A673 (cell line): ENCODE measurements around the gene MGST2. TPM values are rescaled to one million over a fixed set of nuclear protein-coding genes. Genes with fewer than 3 reads are reported as not detected.

Source experiments
- BruUV-seq: library from RNA; stranded (reverse); fragments of 400-500 nt; replicated peaks from 2 replicates; lab custom pipeline; 2021; lab: Mats Ljungman, UMichigan
- CTCF ChIA-PET: fragments of 300-600 bp; sonication (Branson Sonifier 250); formaldehyde crosslinking; loops from one replicate; lab custom pipeline; 2022; ENCODE audit warnings: antibody characterized with exemption; lab: Charles Lee
- POLR2A ChIA-PET: fragments of 300-600 bp; sonication (Branson Sonifier 250); formaldehyde crosslinking; loops from one replicate; lab custom pipeline; 2022; ENCODE audit warnings: antibody characterized with exemption; ENCODE audit not compliant: low non-redundant PET; lab: Charles Lee
- DNase-seq: peaks from one replicate; pipeline ENCODE4 v3.0.0-alpha.2; 2015; ENCODE audit warnings: low spot score
- H3K27ac ChIP-seq: fragments of 200-600 bp; sonication (generic); 2 replicates; pipeline ENCODE4 v1.5.1; 2016; ENCODE audit warnings: mixed run types, low read depth, mild to moderate bottlenecking, mixed read lengths, antibody characterized with exemption, low read length; ENCODE audit not compliant: poor library complexity, severe bottlenecking
- H3K27me3 ChIP-seq: fragments of 200-600 bp; sonication (generic); replicated peaks from 2 replicates; pipeline ENCODE4 v1.6.1; 2017; ENCODE audit warnings: mixed run types, low read depth, mild to moderate bottlenecking, mixed read lengths, antibody characterized with exemption, low read length; ENCODE audit not compliant: insufficient read depth, poor library complexity
- H3K36me3 ChIP-seq: fragments of 200-600 bp; sonication (generic); 2 replicates; pipeline ENCODE4 v1.6.1; 2016; ENCODE audit warnings: mixed run types, mild to moderate bottlenecking, mixed read lengths, antibody characterized with exemption, low read length; ENCODE audit not compliant: insufficient read depth, poor library complexity, severe bottlenecking
- H3K4me1 ChIP-seq: fragments of 200-600 bp; sonication (generic); 2 replicates; pipeline ENCODE4 v1.6.1; 2017; ENCODE audit warnings: mixed run types, mild to moderate bottlenecking, mixed read lengths, antibody characterized with exemption, low read length; ENCODE audit not compliant: insufficient read depth, poor library complexity, severe bottlenecking
- H3K4me3 ChIP-seq: fragments of 200-600 bp; sonication (generic); 2 replicates; pipeline ENCODE4 v1.5.1; 2016; ENCODE audit warnings: low read depth, mixed run types, mild to moderate bottlenecking, mixed read lengths, low read length; ENCODE audit not compliant: poor library complexity, severe bottlenecking
- H3K9me3 ChIP-seq: fragments of 200-600 bp; sonication (generic); 2 replicates; pipeline ENCODE4 v1.6.1; 2016; ENCODE audit warnings: mixed run types, low read depth, mild to moderate bottlenecking, mixed read lengths, antibody characterized with exemption, low read length; ENCODE audit not compliant: poor library complexity, severe bottlenecking
- CTCF ChIP-seq: fragments of 300-800, 200-600 bp; sonication (generic); conservative IDR thresholded peaks from 2 replicates; pipeline ENCODE4 v1.5.1; 2017; ENCODE audit warnings: low read depth, mild to moderate bottlenecking, antibody characterized with exemption, low read length, moderate library complexity, mixed read lengths
- EZH2 ChIP-seq: fragments of 200-600 bp; sonication (generic); IDR thresholded peaks from 2 replicates; pipeline ENCODE4 v1.6.1; 2017; ENCODE audit warnings: borderline replicate concordance, low read depth, mild to moderate bottlenecking, mixed read lengths, antibody characterized with exemption, low read length; ENCODE audit not compliant: poor library complexity, severe bottlenecking
- intact Hi-C: fragments of 100-400 bp; cut with micrococcal nuclease; formaldehyde crosslinking; loops from one replicate; pipeline ENCODE4 v1.10.0; 2022; ENCODE audit not compliant: unreplicated experiment
- total RNA-seq: library from RNA; stranded (reverse); gene quantifications from 2 replicates; pipeline ENCODE4 v1.2.3, GENCODE V29; 2021

Gene MGST2
- total RNA-seq, 1 experiment from 2014 or later = 7.0 TPM

GRCh38 chr4:139663561-139664138 is 2.0 kb upstream of the MGST2 start:
- TF ChIP-seq EZH2 = no peak
- no peak for TF ChIP-seq CTCF
- Histone ChIP-seq H3K4me3 (no peak overlapping the region), H3K27ac (no peak overlapping the region), H3K27me3 (no peaks in the 10 kb centered on the region), H3K36me3 (no peaks in the 10 kb centered on the region), H3K9me3 (no peaks in the 10 kb centered on the region), H3K4me1 (peaks cover 9% of the 10 kb centered on the region)
- CTCF ChIA-PET = no interaction called here
- POLR2A ChIA-PET = no interaction called here
- intact Hi-C loops = no loop called here
- DNase-seq = no peak
- BruUV-seq = no TSS peak

GRCh38 chr4:139664442-139664841 is 1.2 kb upstream of the MGST2 start:
- Histone ChIP-seq H3K4me1 (peaks cover 9% of the 10 kb centered on the region), H3K9me3 (no peaks in the 10 kb centered on the region), H3K4me3 (no peak overlapping the region), H3K36me3 (no peaks in the 10 kb centered on the region), H3K27ac (no peak overlapping the region), H3K27me3 (no peaks in the 10 kb centered on the region)
- DNase-seq = no peak
- ChIA-PET POLR2A (no interaction called here), CTCF (no interaction called here)
- intact Hi-C loops = no loop called here
- TF ChIP-seq CTCF = no peak
- no peak for TF ChIP-seq EZH2
- BruUV-seq = no TSS peak

- ChIA-PET POLR2A (no interaction called here), CTCF (interaction anchor here (0.6 kb wide), 1 partner anchor 387 kb away, joined by 3 read pairs; no protein-coding TSS in a partner anchor)
- H3K27ac ChIP-seq = peak overlapping the region; percentile 41
- H3K4me3 ChIP-seq = peak overlapping the region; percentile 47
- no TSS peak for BruUV-seq
- no peak for TF ChIP-seq EZH2
- TF ChIP-seq CTCF = no peak
- no peaks in the 10 kb centered on the region for H3K27me3 ChIP-seq
- H3K4me1 ChIP-seq = peaks cover 9% of the 10 kb centered on the region
- no peaks in the 10 kb centered on the region for H3K9me3 ChIP-seq
- no peaks in the 10 kb centered on the region for H3K36me3 ChIP-seq
- no peak for DNase-seq
- intact Hi-C loops = no loop called here
These were observed 435 bp upstream of the MGST2 start for GRCh38 chr4:139665079-139665689.
